RKO (cell line): Measurements from ENCODE around the gene INKA1.
A peak's percentile ranks its signal among the peaks of the same experiment; 100 is the strongest.
"Not testable (repeated sequence)": the region's sequence is repeated elsewhere in the genome, so short reads cannot be mapped to it uniquely, and the experiment has no call there.

ENCODE experiments used
- DNase-seq: peaks from one replicate; pipeline ENCODE4 v3.0.0-alpha.2; 2016; ENCODE audit warnings: low spot score

The INKA1 gene

DNA sequence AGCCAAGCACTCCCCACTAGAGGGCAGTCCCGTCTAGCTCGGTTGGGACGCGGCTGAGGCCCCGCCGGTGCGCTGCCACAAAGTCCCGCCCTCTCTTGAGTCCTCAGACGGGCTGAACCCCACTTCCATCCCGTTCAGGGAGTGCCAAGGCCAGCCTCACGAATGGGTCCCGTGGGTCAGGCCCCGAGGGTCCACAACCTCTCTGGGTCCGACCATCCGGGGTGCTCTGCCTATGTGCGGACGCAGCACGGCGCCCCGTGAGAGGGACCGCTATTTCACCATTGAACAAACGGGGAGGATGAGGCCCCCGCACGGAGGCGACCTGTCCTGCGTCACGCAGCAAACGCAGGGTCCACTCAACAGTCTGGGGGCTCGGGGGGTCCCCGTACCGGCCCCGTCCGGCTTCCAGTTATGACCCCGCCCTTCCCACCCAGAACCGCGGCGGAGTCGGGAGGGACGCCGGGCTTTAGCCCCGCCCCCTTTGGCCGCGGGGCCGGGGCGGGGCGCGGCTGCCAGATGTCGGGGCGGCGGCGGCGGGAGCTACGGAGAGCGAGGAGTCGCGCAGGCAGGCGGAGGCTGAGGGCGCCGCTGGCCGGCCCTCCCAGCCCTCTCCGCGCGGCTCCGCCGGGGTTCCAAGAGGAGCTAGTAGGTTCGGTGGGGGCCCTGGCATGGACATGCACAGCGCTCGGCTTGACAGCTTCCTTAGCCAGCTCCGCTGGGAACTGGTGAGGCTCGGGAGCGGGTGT is at the start of gene INKA1:
Gene INKA1, plus strand, starts transcription at position 543 of the 746 bp plus-strand sequence. Its CDS starts 132 bp downstream, at position 675.
- DNase-seq: peak; percentile 88

DNA sequence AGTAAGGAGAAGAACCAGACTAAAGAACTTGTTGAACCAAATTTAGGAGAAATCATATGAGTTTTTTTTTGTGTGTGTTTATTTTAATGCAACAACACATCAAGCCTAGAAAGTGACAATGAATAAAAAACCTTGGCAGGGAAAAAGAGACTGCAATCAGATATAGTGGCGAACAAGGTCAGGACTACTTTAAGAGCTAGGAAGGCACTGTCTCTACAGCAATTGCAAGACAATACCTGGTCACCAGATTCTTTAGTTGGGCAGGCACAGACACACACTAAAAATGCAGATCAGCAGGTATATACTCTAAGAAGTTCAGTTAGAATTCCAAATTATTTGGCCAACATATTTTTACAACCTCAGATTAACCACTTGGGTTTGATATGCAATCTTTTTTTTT is 48.5 kb upstream of the INKA1 start:
- no peak for DNase-seq

DNA sequence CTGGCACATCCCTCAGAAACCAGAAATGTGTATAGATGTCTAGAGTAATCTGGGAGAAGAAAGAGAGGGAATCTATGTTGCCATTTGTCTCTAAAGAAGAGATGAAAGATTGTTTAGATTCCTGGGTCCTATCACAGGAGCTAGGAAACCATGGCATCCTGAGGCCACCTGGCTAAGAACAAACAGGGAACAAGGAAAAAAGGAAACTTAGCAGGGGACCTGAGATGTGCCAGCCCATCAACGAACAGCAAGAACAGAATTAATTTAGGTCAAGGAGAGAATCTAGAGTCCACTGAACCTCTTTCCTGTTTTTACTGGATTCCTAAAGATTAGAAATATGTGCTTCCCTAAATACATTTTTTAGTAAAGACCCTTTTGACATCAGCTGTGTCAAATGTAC is 47.0 kb upstream of the INKA1 start:
- no peak for DNase-seq

DNA sequence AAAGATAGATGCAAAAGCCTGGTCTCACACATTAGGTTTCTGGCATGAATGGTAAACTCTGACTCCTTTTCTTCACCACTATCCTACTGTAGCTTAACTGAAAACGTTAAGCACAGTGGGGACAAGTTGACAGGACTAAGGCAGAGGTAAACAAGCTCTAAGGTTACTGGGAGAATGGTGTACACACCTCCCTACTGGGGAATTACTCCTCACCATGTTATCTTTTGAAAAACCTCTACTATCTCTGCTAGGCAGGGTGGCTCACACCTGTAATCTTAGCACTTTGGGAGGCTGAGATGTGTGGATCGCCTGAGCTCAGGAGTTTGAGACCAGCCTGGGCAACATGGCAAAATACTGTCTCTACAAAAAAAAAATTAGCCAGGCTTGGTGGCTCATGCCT is 45.9 kb upstream of the INKA1 start:
- DNase-seq: no peak

DNA sequence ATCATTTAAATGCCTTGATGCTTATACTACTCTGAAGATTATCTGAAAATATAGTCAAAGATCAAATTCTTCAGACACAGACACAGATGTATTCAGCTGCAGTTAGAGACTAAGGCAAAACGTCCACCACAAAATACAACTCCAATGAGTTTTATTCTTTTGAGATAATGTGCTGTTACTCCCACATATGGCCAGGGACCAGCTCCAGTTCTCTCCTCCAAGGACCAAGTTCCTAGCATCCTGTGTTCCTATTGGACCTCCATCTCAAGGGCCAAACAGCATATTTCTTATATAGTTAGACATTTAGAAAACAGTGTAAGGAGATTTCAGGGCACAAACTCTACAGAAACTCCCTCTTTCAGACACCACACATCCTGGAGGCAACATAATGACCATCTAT is 43.8 kb upstream of the INKA1 start:
- DNase-seq: no peak

DNA sequence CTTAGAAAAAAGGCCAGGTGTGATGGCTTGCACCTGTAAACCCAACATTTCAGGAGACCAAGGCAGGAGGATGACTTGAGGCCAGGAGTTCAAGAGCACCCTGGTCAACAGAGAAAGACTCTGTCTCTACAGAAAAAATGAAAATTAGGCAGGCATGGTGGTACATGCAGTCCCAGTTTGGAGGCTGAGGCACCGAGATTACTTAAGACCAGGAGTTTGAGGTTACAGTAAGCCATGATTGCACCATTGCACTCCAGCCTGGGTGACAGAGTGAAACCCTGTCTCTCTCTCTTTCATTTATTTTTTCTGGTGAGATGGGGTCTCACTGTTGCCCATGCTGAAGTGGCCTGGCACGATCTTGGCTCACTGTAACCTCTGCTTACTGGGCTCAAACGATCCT is 41.4 kb upstream of the INKA1 start:
- no peak for DNase-seq

DNA sequence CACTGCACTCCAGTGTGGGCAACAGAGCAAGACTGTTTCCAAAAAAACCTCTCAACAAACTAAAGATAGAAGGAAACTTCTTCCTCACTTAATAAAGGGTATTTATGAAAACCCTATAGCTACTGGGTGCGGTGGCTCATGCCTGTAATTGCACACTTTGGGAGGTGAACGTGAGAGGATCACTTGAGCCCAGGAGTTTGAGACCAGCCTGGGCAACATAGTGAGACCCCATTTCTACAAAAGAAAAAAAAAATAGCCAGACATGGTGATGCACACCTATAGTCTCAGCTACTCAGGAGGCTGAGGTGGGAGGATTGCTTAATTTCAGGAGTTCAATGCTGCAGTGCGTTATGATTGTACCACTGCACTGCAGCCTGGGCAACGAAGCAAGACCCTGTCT is 39.1 kb upstream of the INKA1 start:
- no peak for DNase-seq

DNA sequence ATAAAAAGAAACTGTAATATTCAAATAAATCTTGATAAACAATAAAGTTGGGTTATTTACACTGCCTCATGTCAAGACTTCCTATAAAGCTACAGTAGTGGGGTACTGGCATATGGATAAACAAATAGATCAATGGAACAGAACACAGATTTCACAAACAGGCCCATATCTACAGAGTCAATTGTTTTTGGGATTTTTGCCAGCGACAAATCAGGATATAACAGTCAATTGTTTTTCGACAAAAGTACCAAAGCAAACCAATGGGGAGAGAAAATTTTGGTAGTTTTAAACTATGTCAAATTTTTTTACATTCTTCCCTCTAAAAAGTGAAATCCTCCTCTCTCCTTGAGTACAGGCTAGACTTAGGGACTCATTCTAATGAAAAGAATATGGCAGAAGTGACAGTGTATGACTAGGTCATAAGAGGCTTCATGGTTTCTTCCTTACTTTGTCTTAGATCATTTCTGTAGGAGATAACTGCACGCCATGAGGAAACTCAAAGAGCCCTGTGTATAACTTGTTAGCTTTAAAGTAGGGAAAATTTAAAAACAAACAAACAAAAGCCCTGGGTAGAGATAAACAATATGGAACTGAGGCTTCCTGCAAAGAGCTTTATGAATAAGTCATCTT is 33.7 kb upstream of the INKA1 start:
- DNase-seq: peak; percentile 51

DNA sequence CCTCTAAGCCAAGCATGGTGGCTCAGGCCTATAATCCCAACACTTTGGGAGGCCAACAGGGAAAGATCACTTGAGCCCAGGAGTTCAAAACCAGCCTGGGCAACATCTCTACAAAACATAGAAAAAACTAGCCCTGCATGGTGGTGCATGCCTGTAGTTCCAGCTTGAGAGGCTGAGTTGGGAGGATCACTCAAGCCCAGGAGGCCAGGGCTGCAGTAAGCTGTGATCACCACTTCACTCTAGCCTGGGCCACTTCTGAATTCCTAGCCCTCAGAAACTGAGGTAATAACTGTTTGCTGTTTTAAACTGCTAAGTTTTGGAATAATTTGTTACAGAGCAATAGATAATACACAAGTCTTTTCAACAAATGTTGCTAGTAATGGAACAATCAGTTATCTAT is 33.1 kb upstream of the INKA1 start:
- no peak for DNase-seq

DNA sequence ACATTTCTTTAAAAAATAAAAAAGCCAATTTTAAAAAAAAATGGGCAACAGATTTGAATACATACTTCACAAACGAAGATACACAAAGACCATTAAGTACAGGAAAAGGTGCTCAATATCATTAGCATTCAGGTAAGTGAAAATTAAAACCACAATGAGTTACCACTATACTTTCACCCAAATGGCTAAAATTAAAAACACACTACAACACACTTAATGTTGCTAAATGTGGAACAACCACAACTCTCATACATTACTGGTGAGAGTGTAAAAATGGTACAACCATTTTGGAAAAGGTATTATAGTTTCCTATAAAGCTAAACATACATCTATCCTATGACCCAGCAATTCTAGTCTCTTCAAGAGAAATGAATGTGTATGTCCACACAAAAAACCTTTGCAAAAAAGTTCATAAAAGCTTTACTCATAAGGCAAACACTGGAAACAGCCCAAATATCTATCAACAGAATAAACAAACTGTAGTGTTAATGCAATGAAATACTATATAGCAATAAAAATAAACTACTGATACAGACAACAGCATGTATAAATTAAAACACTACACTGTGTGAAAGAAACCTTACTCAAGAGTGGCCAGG is 31.6 kb upstream of the INKA1 start:
- DNase-seq: no peak

DNA sequence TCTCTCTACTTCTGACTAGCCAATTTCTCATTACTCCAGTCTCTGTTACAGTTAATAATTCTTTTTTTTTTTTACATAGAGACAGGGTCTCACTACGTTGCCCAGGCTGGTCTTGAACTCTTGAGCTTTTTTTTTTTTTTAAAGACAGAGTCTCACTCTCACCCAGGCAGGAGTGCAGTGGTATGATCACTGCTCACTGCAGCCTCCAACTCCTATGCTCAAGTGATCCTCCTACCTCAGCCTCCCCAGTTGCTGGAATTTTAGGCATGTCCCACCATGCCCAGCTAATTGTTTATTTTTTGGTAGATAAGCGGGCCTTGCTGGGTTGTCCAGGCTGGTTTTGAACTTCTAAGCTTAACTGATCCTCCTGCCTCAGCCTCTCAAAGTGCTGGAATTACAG is 30.4 kb upstream of the INKA1 start:
- DNase-seq: no peak

DNA sequence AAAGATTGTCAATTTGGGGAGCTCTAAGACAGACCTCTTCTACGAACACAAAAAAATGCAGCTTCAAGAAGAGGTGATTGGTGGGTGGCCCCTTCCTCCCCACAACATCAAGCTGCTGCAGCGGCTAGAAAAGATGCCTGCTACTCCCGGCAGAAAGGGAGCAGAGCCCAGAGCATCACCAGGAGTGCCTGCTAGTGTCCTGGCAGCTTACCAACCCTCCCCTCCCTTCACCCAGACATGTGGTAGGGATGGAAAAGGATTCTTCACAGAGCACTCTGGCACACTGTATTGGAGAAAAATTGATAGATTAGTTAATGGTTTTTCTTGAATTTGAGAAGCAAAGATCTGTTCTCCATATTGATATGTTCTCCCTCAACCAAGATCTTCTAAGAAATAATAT is 27.5 kb upstream of the INKA1 start:
- no peak for DNase-seq

DNA sequence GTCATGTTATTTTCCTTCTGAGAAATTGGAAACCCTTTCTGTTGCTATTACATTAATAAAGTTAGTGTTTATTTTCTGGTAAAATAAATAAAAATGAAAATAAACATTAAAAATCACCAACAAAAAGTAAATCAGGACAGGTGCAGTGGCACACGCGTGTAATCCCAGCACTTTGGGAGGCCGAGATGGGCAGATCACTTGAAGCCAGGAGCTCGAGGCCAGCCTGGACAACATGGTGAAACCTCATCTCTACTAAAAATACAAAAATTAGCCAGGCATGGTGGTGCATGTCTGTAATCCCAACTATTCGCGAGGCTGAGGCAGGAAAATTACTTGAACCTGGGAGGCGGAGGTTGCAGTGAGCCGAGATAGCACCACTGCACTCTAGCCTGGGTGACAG is 27.0 kb upstream of the INKA1 start:
- DNase-seq: not testable (repeated sequence)

DNA sequence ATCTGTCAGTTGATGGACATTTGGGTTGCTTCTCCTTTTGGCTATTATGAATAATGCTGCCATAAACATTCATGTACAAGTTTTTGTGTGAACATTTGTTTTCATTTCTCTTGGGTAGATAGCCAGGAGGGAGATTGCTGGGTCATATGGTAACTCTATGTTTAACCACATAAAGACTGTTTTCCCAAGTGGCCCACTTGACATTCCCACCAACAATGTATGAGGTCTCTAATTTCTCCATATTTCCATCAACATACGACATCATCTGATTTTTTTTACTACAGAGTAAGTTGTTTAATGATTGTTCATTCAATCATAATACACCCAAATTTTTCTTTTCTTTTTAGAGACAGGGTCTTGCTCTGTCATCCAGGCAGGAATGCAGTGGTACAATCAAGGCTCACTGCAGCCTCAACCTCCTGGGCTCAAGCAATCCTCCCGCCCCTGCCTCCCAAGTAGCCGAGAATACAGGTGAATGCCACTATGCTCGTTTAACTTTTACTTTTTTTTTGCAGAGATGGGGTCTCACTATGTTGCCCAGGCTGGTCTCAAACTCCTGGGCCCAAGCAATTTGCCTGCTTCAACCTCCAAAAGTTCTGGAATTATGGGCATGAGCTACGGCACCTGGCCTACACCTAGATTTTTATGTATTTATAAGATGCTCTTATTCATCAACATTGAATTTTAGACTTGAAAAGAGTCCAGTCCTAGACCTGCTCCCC is 23.5 kb upstream of the INKA1 start:
- DNase-seq: no peak

DNA sequence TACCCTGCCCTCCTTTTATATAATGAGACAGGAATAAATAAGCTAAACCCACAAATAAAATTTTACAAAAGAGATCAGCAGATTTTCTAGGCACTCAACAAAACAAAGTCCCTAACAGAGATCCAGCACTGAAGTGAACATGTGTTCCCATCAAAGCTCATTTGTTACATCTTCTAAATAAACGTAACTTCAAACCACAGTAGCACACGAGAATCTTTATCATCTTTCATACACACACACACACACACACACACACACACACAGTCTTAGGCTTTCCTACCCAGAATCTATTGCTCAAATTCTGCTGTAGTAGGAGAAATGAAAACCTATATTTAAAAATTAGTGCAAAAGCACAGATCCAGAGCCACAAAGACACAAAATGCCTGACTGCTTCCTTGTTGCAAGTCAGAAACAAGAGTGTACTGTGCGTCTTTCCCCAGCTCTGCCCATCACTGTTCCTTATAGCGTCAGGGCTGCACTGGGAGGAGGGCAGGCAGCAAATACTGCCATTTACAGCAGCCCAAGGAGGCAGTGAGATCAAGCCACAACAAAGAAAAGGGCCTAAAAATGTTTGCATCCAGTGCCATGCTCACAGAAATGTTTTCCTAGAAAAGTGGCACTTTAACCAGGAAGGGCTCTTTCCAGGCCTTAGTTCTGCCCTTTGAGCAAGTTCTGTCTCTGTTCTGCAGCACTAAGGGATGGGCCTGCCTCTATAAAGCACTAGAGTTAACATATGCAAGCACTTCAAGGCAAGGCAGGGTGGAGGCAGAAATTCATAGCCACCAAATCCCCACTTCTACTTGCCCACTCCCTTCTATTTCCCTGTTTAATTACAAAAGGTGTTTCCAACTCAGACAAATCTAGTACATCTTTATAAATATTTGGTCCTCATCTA is 22.7 kb upstream of the INKA1 start:
- no peak for DNase-seq

DNA sequence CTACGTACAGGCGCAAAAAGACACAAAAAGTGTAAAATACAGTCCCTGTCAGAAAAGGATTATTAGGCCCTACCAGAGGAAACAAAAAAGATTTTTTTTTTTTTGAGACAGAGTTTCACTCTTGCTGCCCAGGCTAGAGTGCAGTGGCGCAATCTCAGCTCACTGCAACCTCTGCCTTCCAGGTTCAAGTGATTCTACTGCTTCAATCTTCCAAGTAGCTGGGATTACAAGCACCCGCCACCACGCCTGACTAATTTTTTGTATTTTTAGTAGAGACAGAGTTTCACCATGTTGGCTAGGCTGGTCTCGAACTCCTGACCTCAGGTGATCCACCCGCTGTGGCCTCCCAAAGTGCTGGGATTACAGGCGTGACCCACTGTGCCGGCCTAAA is 22.1 kb upstream of the INKA1 start:
- not testable (repeated sequence) for DNase-seq

DNA sequence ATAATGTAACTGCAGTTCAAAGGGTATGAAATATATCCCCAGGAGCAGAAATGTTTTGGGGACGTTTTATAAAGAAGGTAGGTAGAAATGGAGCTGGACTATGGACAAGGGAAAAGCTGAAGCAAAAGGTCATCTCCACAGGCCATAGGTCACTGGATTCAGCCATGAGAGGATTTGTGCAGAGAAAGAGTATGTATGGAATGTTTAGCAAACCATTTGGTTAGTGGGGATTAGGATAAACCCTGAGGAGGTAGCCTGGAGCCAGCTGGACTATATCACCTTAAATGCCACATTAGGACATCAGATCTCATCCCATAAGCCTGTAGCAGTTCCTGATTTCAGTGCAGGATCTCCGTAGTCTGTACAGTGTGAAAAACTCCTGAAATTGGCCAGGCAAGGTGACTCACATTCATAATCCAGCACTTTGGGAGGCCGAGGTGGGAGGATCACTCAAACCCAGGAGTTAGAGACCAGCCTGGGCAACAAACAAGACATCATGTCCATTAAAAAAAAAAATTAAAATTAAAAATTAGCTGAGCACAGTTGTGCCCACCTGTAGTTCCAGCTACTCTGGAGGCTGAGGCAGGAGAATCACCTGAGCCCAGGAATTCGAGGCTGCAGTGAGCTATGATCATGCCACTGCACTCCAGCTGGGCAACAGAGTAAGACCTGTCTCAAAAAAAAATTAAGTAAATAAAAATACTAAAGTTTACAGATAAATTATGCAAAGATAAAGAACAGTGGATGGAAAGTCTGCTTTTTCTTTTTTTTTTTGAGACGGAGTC is 21.5 kb upstream of the INKA1 start:
- DNase-seq: no peak

DNA sequence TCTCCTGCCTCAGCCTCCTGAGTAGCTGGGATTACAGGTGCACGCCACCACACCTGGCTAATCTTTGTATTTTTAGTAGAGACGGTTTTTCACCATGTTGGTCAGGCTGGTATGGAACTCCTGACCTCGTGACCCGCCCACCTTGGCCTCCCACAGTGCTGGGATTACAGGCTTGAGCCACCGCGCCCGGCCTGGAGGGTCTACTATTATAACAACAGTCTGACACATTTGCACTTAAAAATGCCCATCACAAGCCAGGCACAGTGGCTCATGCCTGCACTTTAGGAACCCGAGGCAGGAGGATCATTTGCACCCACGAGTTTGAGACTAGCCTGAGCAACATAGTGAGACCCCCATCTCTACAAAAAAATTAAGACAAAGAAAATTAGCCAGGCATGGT is 20.8 kb upstream of the INKA1 start:
- not testable (repeated sequence) for DNase-seq

DNA sequence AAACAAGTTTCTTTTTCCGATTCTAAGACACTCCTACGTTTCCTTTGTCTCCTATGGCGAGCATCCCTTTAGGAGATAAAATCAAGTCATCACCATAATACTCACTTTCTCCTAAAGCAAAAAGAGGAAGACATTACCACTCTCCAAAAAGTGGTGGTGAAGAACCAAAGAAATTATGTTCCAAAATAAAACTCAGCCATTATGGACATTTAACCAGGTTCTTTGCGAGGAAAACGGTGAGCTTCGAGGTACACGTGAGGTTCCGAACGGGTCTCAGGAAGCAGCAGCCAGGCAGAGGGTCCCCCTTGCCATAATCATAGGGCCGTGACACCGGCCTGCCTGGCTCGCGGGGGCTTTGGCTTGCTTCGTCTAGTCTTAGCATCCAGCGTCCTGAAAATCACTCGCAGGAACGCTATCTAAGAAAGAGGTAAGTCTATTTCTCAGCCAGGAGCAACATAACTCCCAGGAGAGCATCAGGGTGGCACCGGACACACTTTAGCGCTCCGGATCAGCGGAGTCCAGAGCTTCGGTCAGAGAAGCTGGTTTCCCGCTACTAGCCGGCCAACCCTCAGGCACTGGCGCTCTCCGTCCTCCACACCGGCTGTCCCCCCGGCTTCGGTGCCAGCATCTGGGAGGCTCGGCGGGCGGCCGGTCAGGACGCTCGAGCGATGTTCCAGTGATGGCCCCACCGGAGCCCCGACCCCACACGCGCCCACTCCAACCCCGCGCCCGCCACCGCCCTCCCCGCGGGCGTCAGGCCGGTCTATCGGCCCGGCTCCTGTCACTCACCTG is 17.3 kb upstream of the INKA1 start:
- peak; percentile 62 for DNase-seq
